GM18526 (cell line): ENCODE results near the gene NAGA.

Experiments
- POLR2A ChIP-seq: IDR thresholded peaks from 3 replicates; pipeline ENCODE4 v1.6.1; 2011; ENCODE audit not compliant: insufficient read length; ENCODE audit errors: extremely low read depth

NAGA gene

GRCh38 chr22:42018224-42018623 lies 52.4 kb downstream of the NAGA start:
- no peak for TF ChIP-seq POLR2A

DNA sequence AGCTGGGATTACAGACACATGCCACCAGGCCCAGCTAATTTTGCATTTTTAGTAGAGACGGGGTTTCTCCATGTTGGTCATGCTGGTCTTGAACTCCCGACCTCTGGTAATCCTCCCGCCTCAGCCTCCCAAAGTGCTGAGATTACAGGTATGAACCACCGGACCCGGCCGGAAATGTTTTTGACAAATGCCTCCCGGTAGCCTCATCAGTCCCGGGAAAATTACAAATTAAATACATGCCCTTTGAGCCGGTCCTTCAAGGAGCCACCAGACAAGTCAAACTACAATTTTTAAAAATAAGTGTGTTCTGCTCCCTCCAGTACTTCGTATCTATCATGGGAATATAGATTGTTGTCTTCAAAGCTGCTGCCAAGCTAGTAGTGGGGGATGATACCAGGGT lies 54.5 kb downstream of the NAGA start:
- TF ChIP-seq POLR2A: no peak

DNA sequence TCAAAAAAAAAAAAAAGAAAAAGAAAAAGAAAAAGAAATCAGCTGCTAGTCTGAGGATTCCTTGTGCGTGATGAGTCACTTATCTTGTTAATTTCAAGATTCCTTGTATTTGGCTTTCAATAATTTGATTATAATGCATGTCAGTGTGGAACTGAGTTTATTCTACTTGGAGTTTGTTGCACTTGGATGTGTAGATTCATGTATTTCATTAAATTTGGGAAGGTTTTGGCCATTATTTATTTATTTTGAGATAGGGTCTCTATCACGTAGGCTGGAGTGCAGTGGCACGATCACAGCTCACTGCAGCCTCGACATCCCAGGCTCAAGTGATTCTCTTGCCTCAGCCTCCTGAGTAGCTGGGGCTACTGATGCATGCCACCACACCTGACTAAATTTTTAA lies 57.2 kb downstream of the NAGA start:
- TF ChIP-seq POLR2A: no peak

- no peak for TF ChIP-seq POLR2A
Observed at GRCh38 chr22:42010778-42011177, 59.8 kb downstream of the NAGA start.
